Measurements from ENCODE around the gene YIPF7. TPM values are rescaled to one million over a fixed set of nuclear protein-coding genes. Genes with fewer than 3 reads are reported as not detected.
A peak's percentile ranks its signal among the peaks of the same experiment; 100 is the strongest.

The YIPF7 gene
- total and polyA plus RNA-seq, 2 experiments from 2014 or later, result 0.30 TPM; not detected in 1

- no peaks in the 10 kb centered on the region for H3K9me3 ChIP-seq (ENCODE audit: low read depth)
These were observed 22.1 kb downstream of the YIPF7 start for GRCh38 chr4:44629280-44629866.

GRCh38 chr4:44623676-44624075 lies 27.7 kb downstream of the YIPF7 start:
- DNase-seq (ENCODE audit: low spot score), result no peak
- H3K27ac ChIP-seq, result no peak overlapping the region
- H2AFZ ChIP-seq, result no peak overlapping the region
- WGBS (ENCODE audit: low lambda C conversion rate, missing lambda C conversion rate), result 68% methylated on average over 1 of the region's 1 CpG
- no peaks in the 10 kb centered on the region for H3K36me3 ChIP-seq (replicated peaks; ENCODE audit: insufficient read depth, low read depth)
- no peaks in the 10 kb centered on the region for H3K4me1 ChIP-seq (ENCODE audit: insufficient read depth)
- no peaks in the 10 kb centered on the region for H4K20me1 ChIP-seq (ENCODE audit: insufficient read depth, poor library complexity, severe bottlenecking)
- H3K4me2 ChIP-seq, result no peak overlapping the region
- no peaks in the 10 kb centered on the region for H3K27me3 ChIP-seq
- no peaks in the 10 kb centered on the region for H3K9me3 ChIP-seq (ENCODE audit: low read depth)
- H3K9me2 ChIP-seq (replicated peaks; ENCODE audit: insufficient read depth), result no peaks in the 10 kb centered on the region
- H3K79me2 ChIP-seq, result no peaks in the 10 kb centered on the region
- H3K4me3 ChIP-seq, result no peak overlapping the region
- TF ChIP-seq EZH2phosphoT487 (IDR thresholded peaks at IDR 0.05; ENCODE audit: low read depth, severe bottlenecking, unreplicated experiment) (no peak), CTCF (IDR thresholded peaks at IDR 0.05; ENCODE audit: poor library complexity) (no peak), EZH2 (IDR thresholded peaks at IDR 0.05; ENCODE audit: borderline replicate concordance) (no peak)

More at GRCh38 chr4:44629280-44629866, 22.1 kb downstream of the YIPF7 start:
- H3K79me2 ChIP-seq, result no peaks in the 10 kb centered on the region
- no peak overlapping the region for H2AFZ ChIP-seq
- no peaks in the 10 kb centered on the region for H3K4me1 ChIP-seq (ENCODE audit: insufficient read depth)
- no peaks in the 10 kb centered on the region for H3K36me3 ChIP-seq (replicated peaks; ENCODE audit: insufficient read depth, low read depth)
- H3K27ac ChIP-seq, result no peak overlapping the region
- TF ChIP-seq EZH2 (IDR thresholded peaks at IDR 0.05; ENCODE audit: borderline replicate concordance), result no peak
- no peak for TF ChIP-seq EZH2phosphoT487 (IDR thresholded peaks at IDR 0.05; ENCODE audit: low read depth, severe bottlenecking, unreplicated experiment)
- peak; percentile 76 for TF ChIP-seq CTCF (IDR thresholded peaks at IDR 0.05; ENCODE audit: poor library complexity)
- WGBS (ENCODE audit: low lambda C conversion rate, missing lambda C conversion rate), result 3% methylated on average over 2 of the region's 2 CpGs
- no peak overlapping the region for H3K4me2 ChIP-seq
- H3K27me3 ChIP-seq, result no peaks in the 10 kb centered on the region
- H3K4me3 ChIP-seq, result no peak overlapping the region
- no peaks in the 10 kb centered on the region for H3K9me2 ChIP-seq (replicated peaks; ENCODE audit: insufficient read depth)
- no peaks in the 10 kb centered on the region for H4K20me1 ChIP-seq (ENCODE audit: insufficient read depth, poor library complexity, severe bottlenecking)
- peak; percentile 72 for DNase-seq (ENCODE audit: low spot score)

GRCh38 chr4:44616621-44617020 lies 34.8 kb downstream of the YIPF7 start:
- WGBS (ENCODE audit: low lambda C conversion rate, missing lambda C conversion rate), result 87% methylated on average over 1 of the region's 1 CpG
- Histone ChIP-seq H3K9me2 (replicated peaks; ENCODE audit: insufficient read depth) (no peaks in the 10 kb centered on the region), H3K4me2 (no peak overlapping the region), H3K9me3 (ENCODE audit: low read depth) (no peaks in the 10 kb centered on the region), H3K4me1 (ENCODE audit: insufficient read depth) (no peaks in the 10 kb centered on the region), H3K79me2 (no peaks in the 10 kb centered on the region), H4K20me1 (ENCODE audit: insufficient read depth, poor library complexity, severe bottlenecking) (no peaks in the 10 kb centered on the region), H2AFZ (no peak overlapping the region), H3K36me3 (replicated peaks; ENCODE audit: insufficient read depth, low read depth) (no peaks in the 10 kb centered on the region), H3K27me3 (no peaks in the 10 kb centered on the region), H3K27ac (no peak overlapping the region), H3K4me3 (no peak overlapping the region)
- DNase-seq (ENCODE audit: low spot score), result no peak
- no peak for TF ChIP-seq EZH2 (IDR thresholded peaks at IDR 0.05; ENCODE audit: borderline replicate concordance)
- TF ChIP-seq EZH2phosphoT487 (IDR thresholded peaks at IDR 0.05; ENCODE audit: low read depth, severe bottlenecking, unreplicated experiment), result no peak
- no peak for TF ChIP-seq CTCF (IDR thresholded peaks at IDR 0.05; ENCODE audit: poor library complexity)

Measured in hepatocyte (in vitro differentiated cells).